PFSK-1 (cell line): Measurements from ENCODE around the gene ADARB1.

ENCODE experiments used
- FOXP2 ChIP-seq: optimal IDR thresholded peaks from 2 replicates; pipeline ENCODE3; 2011; ENCODE audit warnings: borderline replicate concordance, control low read depth, inconsistent platforms; ENCODE audit not compliant: insufficient read depth; ENCODE audit errors: extremely low read length, extremely low read depth
- POLR2AphosphoS5 ChIP-seq: IDR thresholded peaks from 2 replicates; pipeline ENCODE4 v1.6.1; 2012; ENCODE audit warnings: low read depth, mild to moderate bottlenecking, control low read depth, low read length, moderate library complexity
- REST ChIP-seq, 2 experiments: IDR thresholded peaks; 2 replicates each; pipeline versions ENCODE4 v1.6.1 to v1.8.0; 2011 to 2012; ENCODE audit warnings: low read depth in 2 of 2, low read length in 2 of 2, control low read depth in 1 of 2, inconsistent platforms in 1 of 2, mild to moderate bottlenecking in 1 of 2, moderate library complexity in 1 of 2; ENCODE audit not compliant: insufficient read depth in 1 of 2
- SIN3A ChIP-seq: IDR thresholded peaks from 2 replicates; pipeline ENCODE4 v1.6.1; 2012; ENCODE audit warnings: mild to moderate bottlenecking, low read length, moderate library complexity, borderline replicate concordance; ENCODE audit not compliant: insufficient read depth
- TAF1 ChIP-seq: IDR thresholded peaks from 2 replicates; pipeline ENCODE4 v1.6.1; 2012; ENCODE audit warnings: low read length, control low read depth, borderline replicate concordance; ENCODE audit not compliant: insufficient read depth

The ADARB1 gene

GRCh38 chr21:45184869-45185268, 110.5 kb downstream of the ADARB1 start:
- TF ChIP-seq FOXP2 (no peak), TAF1 (no peak), SIN3A (no peak), POLR2AphosphoS5 (no peak), REST (IDR thresholded peaks at IDR 0.05; ENCODE audit: insufficient read depth in 1 of 2, low read depth in 2 of 2, low read length in 2 of 2) (no peak)

- TF ChIP-seq TAF1 (no peak), FOXP2 (no peak), POLR2AphosphoS5 (no peak), REST (IDR thresholded peaks at IDR 0.05; ENCODE audit: insufficient read depth in 1 of 2, low read depth in 2 of 2, low read length in 2 of 2) (no peak), SIN3A (no peak)
Observed at GRCh38 chr21:45186709-45187108, 112.3 kb downstream of the ADARB1 start.

- no peak for TF ChIP-seq REST (IDR thresholded peaks at IDR 0.05; ENCODE audit: insufficient read depth in 1 of 2, low read depth in 2 of 2, low read length in 2 of 2)
- no peak for TF ChIP-seq FOXP2
- no peak for TF ChIP-seq TAF1
- no peak for TF ChIP-seq SIN3A
Observed at GRCh38 chr21:45187646-45188045, 113.3 kb downstream of the ADARB1 start.

- TF ChIP-seq FOXP2 (no peak), TAF1 (no peak), POLR2AphosphoS5 (no peak), SIN3A (no peak)
Observed at GRCh38 chr21:45190013-45190412, 115.6 kb downstream of the ADARB1 start.

- TF ChIP-seq TAF1 (no peak), POLR2AphosphoS5 (no peak), FOXP2 (no peak), SIN3A (no peak), REST (IDR thresholded peaks at IDR 0.05; ENCODE audit: insufficient read depth in 1 of 2, low read depth in 2 of 2, low read length in 2 of 2) (no peak)
Observed at GRCh38 chr21:45192332-45192731, 118.0 kb downstream of the ADARB1 start.

GRCh38 chr21:45196620-45197019, 122.2 kb downstream of the ADARB1 start:
- no peak for TF ChIP-seq REST (IDR thresholded peaks at IDR 0.05; ENCODE audit: insufficient read depth in 1 of 2, low read depth in 2 of 2, low read length in 2 of 2)
- no peak for TF ChIP-seq FOXP2
- no peak for TF ChIP-seq SIN3A
- TF ChIP-seq POLR2AphosphoS5 = no peak
- TF ChIP-seq TAF1 = no peak
